Right lung (tissue), 5 donors: ENCODE measurements around the gene DACH1. TPM values are rescaled to one million over a fixed set of nuclear protein-coding genes. Genes with fewer than 3 reads are reported as not detected.

Source experiments
- DNase-seq, 2 donors: peaks; one replicate each; pipeline ENCODE4 v3.0.0-alpha.2; 2013
- polyA plus RNA-seq, 5 donors: library from polyadenylated mRNA; unstranded; fragments of 120-200 nt; gene quantifications; one replicate each; pipeline versions ENCODE4 v1.2.1 to v1.2.3, GENCODE V29; 2013; ENCODE audit warnings: inconsistent platforms in 1 of 5, low replicate concordance in 1 of 5; ENCODE audit not compliant: insufficient read length in 5 of 5, insufficient read depth in 1 of 5

Gene DACH1
- polyA plus RNA-seq, 5 donors = 34.1 to 47.1 (median 38.4) TPM

GRCh38 chr13:71493189-71493588 lies 373.8 kb downstream of the DACH1 start:
- DNase-seq = no peak

DNA sequence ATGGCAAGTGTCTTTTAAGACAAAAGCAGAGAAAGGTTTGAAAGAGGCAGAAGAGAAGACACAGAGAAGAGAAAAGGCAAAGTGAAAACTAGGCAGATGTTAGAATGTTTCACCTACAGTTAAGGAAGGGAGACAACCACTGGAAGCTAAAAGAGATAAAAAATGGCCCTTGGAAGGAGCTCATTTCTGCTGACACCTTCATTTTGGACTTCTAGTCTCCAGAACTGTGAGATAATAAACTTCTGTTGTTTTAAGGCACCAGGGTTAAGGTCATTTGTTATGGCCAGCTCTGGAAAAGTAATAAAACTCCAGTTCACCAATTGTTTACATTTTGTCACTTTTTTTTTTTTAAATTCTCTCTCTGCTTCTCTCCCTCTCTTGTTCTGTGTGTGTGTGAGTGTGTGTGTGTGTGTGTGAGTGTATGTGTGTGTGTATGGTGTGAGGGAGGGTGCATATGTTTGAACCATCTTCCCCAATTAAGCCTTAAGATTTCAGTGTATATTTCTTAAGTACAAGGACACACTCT lies 374.6 kb downstream of the DACH1 start:
- no peak for DNase-seq

GRCh38 chr13:71491010-71491409 lies 376.0 kb downstream of the DACH1 start:
- no peak for DNase-seq

- DNase-seq = no peak
These were observed 378.0 kb downstream of the DACH1 start for GRCh38 chr13:71489041-71489440.

- DNase-seq = peak in 1 of 2 donors; percentile 45
These were observed 378.8 kb downstream of the DACH1 start for GRCh38 chr13:71488201-71488600.

- DNase-seq = no peak
These were observed 381.1 kb downstream of the DACH1 start for GRCh38 chr13:71485913-71486312.

DNA sequence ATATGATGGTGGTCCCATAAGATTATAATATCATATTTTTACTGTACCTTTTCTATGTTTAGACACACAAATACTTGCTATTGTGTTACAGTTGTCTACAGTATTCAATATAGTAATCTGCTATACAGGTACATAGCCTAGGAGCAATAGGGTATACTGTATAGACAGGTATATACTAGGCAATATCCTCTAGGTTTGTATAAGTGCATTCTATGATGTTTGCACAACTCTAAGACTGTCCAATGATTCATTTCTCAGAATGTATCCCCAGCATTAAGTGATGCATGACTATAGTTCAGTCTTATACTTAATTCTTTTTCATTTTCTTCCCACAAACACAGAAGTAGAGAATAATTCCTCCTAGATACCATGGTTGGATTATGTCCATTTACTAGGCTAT lies 383.3 kb downstream of the DACH1 start:
- DNase-seq = no peak

DNA sequence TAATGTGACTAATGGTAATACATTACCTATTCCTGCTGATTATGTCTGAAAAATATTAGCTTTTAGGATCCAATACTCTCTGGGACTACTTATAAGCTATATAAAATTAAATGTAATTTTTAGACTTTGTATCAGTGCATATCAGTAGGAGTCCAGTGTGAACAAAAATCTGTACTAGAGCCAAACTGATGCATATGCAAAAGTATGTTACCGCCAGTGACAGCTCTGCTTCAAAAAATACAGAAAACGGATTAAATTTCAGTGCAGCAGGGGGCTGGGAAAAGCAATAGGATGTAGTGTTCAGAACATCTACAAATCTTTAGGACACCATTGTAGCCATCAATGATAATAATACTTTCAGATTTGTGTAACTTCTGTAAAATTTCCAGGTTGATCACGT lies 385.5 kb downstream of the DACH1 start:
- DNase-seq = no peak

GRCh38 chr13:71481046-71481445 lies 386.0 kb downstream of the DACH1 start:
- no peak for DNase-seq

DNA sequence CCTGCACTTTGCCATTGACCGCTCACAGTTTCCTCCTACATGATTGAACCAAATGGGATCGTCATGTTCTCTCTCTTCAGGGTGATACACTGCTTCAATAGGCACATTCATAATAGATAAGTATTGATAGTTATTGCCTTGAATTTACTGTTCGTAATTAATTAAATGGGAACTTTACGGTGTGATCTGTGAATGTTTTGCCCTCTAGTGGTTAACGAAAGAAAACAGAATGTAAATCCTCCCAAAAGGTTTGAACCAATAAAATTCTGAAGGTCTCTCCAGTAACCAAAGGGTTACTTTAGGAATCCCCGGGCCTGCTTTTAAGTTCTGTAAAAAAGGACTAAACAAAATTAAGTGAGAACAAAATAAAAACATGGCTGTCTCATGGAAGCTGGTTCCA lies 389.3 kb downstream of the DACH1 start:
- DNase-seq = no peak

GRCh38 chr13:71474936-71475335 lies 392.1 kb downstream of the DACH1 start:
- DNase-seq = no peak

DNA sequence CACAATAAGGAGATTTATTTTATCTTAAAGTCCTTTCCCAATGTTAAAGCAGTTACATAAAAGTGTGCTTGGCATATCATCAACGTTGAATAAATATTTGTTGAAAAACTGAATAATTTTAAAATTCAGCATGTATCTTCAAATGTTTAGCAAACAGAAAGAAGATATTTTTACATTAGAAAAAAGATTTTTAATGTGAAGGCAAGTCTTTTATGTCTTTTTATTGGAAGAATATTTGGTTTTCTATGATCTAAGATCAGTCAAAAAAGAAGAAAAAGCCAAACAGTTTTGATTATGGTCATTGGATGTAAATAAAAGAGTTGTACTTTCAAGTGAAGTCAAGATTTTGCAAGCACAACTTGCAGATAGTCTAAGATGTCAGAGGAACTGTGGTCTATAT lies 397.4 kb downstream of the DACH1 start:
- no peak for DNase-seq

DNA sequence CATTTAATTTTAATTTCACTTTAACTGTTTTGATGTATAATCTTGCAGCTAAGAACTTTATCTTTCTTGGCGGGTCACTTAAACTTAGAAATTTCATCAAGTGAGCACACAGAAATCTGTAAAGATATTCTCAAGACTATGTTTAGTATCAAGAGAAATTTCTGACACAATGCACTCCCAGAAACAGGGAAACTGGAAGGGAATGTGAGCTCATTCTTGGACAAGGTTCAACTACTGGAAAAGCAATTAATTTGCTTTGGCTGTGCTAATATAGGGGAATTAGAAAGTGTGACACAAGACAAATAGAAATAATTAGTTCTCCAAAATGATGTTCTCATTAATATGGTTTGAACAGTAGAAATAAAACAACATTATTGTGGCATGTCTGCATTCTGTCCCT lies 402.3 kb downstream of the DACH1 start:
- DNase-seq = no peak

DNA sequence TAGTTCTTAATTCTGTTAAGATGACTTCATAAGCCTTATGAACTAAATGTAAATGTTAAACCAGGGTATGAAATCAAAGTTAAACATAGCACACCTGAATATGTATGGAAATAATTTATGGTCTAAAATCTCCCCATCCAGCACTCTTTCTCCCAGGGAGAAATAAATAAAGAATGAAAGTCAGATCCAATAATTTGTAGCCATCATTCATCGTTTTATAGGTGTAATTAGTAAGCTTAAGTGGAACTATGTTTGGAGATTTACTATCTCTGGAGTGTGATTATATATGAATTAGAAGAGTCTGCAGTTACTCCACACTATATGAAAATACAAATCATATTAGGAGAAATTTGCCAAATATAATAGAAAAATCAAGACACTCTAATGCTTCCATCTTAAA lies 405.1 kb downstream of the DACH1 start:
- no peak for DNase-seq

DNA sequence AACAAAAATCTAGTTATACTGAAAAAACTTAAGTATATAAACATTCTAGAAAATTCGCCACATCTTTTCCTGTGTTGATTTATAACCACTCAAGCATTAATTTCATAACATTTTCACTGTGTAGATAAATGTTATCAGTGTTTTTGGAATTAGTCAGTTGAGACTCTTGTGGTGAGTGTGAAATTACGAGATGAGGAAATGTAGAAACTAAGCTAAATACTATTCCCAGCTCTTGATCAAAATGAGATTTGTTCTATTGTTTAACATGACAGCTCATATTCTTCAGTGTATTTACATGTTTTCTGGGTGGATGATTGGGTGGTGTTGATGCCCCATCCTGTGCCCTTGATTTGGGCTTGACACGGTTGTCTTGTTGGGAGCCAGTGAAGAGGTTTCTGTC lies 406.8 kb downstream of the DACH1 start:
- DNase-seq = no peak

- DNase-seq = no peak
These were observed 407.3 kb downstream of the DACH1 start for GRCh38 chr13:71459708-71460107.

DNA sequence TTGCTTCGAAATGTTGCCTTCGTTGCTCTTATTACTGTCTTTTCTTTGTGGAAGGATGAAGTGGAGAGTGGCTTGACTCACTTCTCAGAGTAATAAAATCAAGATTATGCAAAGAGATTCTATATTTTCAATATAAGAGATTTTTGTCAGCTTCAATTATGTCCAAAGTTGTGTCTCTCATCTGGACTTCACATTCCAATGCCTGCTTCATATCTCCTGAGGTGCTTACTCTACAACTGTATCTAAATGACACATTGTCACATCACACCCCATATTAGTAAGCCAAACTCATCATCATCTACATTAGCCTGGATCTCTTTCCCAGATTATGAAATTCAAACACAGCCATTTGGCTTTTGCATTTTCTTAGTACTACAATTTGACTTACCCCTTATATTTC lies 409.4 kb downstream of the DACH1 start:
- peak; percentile 78 to 79 for DNase-seq

DNA sequence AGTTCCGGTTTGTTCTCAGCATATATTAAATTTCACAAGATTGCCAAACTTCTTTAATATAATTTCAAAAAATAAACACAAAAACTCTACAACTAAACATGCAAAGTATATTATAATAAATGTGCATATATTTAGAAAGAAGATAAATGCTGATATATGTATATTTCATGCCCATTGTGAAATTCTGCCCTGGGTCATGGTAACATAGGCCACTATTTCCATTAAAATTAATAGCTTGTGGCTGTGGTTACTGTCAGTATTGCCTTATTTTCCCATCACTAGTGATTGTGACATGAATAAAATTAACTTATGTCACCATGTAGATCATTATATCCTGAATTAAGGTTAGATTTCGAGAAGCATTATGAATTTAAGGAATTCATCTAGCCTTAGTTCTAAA lies 410.9 kb downstream of the DACH1 start:
- DNase-seq = no peak

- DNase-seq = no peak
These were observed 412.5 kb downstream of the DACH1 start for GRCh38 chr13:71454509-71454908.

DNA sequence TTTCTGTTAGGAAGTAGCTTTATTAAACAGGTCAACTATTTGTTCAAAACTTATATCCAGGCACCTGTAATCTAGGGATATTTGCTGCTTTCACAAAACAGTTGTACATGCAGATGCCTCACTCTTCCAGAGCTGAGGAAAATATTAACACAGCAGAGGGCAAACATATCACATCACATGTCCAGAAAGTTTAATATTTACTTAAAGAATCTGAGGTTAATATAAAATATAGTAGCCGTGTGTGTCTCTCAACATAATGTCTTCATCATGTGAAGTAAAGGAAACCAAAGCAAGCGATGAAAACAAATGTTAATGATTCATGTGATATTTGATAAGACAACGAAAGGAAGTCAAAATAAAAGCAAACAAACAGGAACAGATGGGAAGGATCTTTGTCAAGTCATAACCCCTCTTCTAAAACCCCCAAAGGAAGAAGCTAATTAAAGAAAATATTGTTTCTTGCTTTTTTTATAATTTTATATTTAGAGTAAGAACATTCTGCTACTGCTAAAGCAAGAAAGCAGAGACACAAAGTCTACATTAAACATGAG lies 418.8 kb downstream of the DACH1 start:
- DNase-seq = peak; percentile 83 to 85

GRCh38 chr13:71437704-71438103 lies 429.3 kb downstream of the DACH1 start:
- no peak for DNase-seq

- DNase-seq = peak in 1 of 2 donors; percentile 18
These were observed 436.3 kb downstream of the DACH1 start for GRCh38 chr13:71430681-71431080.

GRCh38 chr13:71417205-71417604 lies 449.8 kb downstream of the DACH1 start:
- no peak for DNase-seq

DNA sequence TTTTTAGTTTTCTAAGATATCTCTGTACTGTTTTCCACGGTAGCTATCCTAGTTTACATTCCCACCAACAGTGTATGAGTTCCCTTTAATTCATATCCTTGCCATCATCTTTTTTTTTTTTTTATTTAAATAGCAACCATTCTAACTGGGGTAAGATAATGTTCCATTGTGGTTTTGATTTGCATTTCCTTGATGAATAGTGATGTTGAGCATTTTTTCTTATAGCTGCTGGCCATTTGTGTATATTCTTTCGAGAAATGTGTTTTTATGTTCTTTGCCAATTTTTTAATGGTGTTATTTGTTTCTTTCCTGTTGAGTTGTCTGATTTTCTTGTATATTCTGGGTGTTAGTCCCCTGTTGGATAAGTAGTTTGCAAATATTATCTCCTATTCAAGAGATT lies 454.8 kb downstream of the DACH1 start:
- no peak for DNase-seq
